IMR-90 (cell line): ENCODE data around the gene MED12L. TPM values are rescaled to one million over a fixed set of nuclear protein-coding genes. Genes with fewer than 3 reads are reported as not detected.

Experiments
- ATAC-seq: fragments of 200-7000 bp; cut with Tn5 transposase; 2 replicates; pipeline ENCODE4 v1.9.1; 2020; ENCODE audit warnings: low read depth, mild to moderate bottlenecking, moderate library complexity
- BruUV-seq: library from RNA; stranded (reverse); fragments of 400-500 nt; replicated peaks from 2 replicates; lab custom pipeline; 2021; lab: Mats Ljungman, UMichigan
- CTCF ChIA-PET: fragments of 300-600 bp; formaldehyde crosslinking; extraction: SDS; loops from one replicate; lab custom pipeline; 2021; ENCODE audit warnings: antibody characterized with exemption; lab: Yijun Ruan, JAX
- POLR2A ChIA-PET: fragments of 300-600 bp; sonication (Branson Sonifier 250); formaldehyde crosslinking; loops from one replicate; lab custom pipeline; 2022; ENCODE audit warnings: antibody characterized with exemption; ENCODE audit not compliant: unreplicated experiment; lab: Charles Lee
- DNase-seq: peaks from one replicate; pipeline ENCODE4 v3.0.0; 2013
- H2AFZ ChIP-seq: replicated peaks from 2 replicates; pipeline ENCODE3; 2013; ENCODE audit warnings: low read length, mild to moderate bottlenecking; ENCODE audit not compliant: poor library complexity
- H2AK5ac ChIP-seq: 2 replicates; pipeline ENCODE4 v1.6.1; 2013; ENCODE audit warnings: low read depth, low read length, inconsistent platforms
- H2AK9ac ChIP-seq: replicated peaks from 2 replicates; pipeline ENCODE3; 2013; ENCODE audit warnings: mild to moderate bottlenecking, low read depth, low read length, moderate library complexity; ENCODE audit not compliant: poor library complexity
- H2BK120ac ChIP-seq: 2 replicates; pipeline ENCODE4 v1.6.1; 2013; ENCODE audit warnings: low read depth, low read length, inconsistent platforms
- H2BK15ac ChIP-seq: 3 replicates; pipeline ENCODE4 v1.6.1; 2013; ENCODE audit warnings: low read depth, low read length, inconsistent platforms
- H2BK20ac ChIP-seq: 2 replicates; pipeline ENCODE4 v1.6.1; 2013; ENCODE audit warnings: low read depth, mild to moderate bottlenecking, inconsistent platforms, low read length, moderate library complexity
- H2BK5ac ChIP-seq: 2 replicates; pipeline ENCODE4 v1.6.1; 2013; ENCODE audit warnings: mild to moderate bottlenecking, low read depth, low read length, inconsistent platforms; ENCODE audit not compliant: poor library complexity, severe bottlenecking
- H3K14ac ChIP-seq: replicated peaks from 2 replicates; pipeline ENCODE4 v1.6.1; 2013; ENCODE audit warnings: low read depth, low read length, inconsistent platforms
- H3K18ac ChIP-seq: 2 replicates; pipeline ENCODE4 v1.6.1; 2013; ENCODE audit warnings: low read depth, low read length, control low read depth
- H3K23ac ChIP-seq: 2 replicates; pipeline ENCODE4 v1.6.1; 2013; ENCODE audit warnings: low read depth, low read length, inconsistent platforms
- H3K27ac ChIP-seq: 2 replicates; pipeline ENCODE4 v1.5.1; 2013; ENCODE audit warnings: mild to moderate bottlenecking, control low read depth, low read length; ENCODE audit not compliant: insufficient read depth
- H3K27me3 ChIP-seq: 2 replicates; pipeline ENCODE4 v1.6.1; 2013; ENCODE audit warnings: low read length; ENCODE audit not compliant: control insufficient read depth, insufficient read depth
- H3K36me3 ChIP-seq: 2 replicates; pipeline ENCODE4 v1.6.1; 2013; ENCODE audit warnings: low read length, mixed read lengths; ENCODE audit not compliant: control insufficient read depth, insufficient read depth
- H3K4ac ChIP-seq: 2 replicates; pipeline ENCODE4 v1.6.1; 2013; ENCODE audit warnings: low read depth, low read length, inconsistent platforms
- H3K4me1 ChIP-seq: 2 replicates; pipeline ENCODE4 v1.6.1; 2013; ENCODE audit warnings: low read length, mixed read lengths; ENCODE audit not compliant: control insufficient read depth, insufficient read depth
- H3K4me2 ChIP-seq: 2 replicates; pipeline ENCODE4 v1.6.1; 2013; ENCODE audit warnings: low read depth, mild to moderate bottlenecking, control low read depth, low read length, moderate library complexity
- H3K4me3 ChIP-seq: 2 replicates; pipeline ENCODE4 v1.5.1; 2013; ENCODE audit warnings: low read depth, mild to moderate bottlenecking, control low read depth, low read length, moderate library complexity; ENCODE audit not compliant: insufficient read depth
- H3K56ac ChIP-seq: 2 replicates; pipeline ENCODE4 v1.6.1; 2013; ENCODE audit warnings: low read length, inconsistent platforms; ENCODE audit not compliant: insufficient read depth; ENCODE audit errors: extremely low read depth
- H3K79me1 ChIP-seq, 2 experiments: 2 replicates each; pipeline ENCODE4 v1.6.1; 2013; ENCODE audit warnings: low read length in 2 of 2, inconsistent platforms in 1 of 2, low read depth in 1 of 2
- H3K9ac ChIP-seq: 2 replicates; pipeline ENCODE4 v1.6.1; 2013; ENCODE audit warnings: low read depth, low read length, control low read depth
- H3K9me1 ChIP-seq: 2 replicates; pipeline ENCODE4 v1.6.1; 2013; ENCODE audit warnings: low read length, inconsistent platforms; ENCODE audit not compliant: insufficient read depth
- H3K9me3 ChIP-seq: 2 replicates; pipeline ENCODE4 v1.6.1; 2013; ENCODE audit warnings: low read length; ENCODE audit not compliant: control insufficient read depth, insufficient read depth
- H4K20me1 ChIP-seq: 2 replicates; pipeline ENCODE4 v1.6.1; 2013; ENCODE audit warnings: low read length, inconsistent platforms; ENCODE audit not compliant: insufficient read depth
- H4K5ac ChIP-seq: 2 replicates; pipeline ENCODE4 v1.6.1; 2013; ENCODE audit warnings: mild to moderate bottlenecking, low read depth, low read length, control low read depth
- H4K8ac ChIP-seq, 2 experiments: 2 replicates each; pipeline ENCODE4 v1.6.1; 2013; ENCODE audit warnings: low read depth in 2 of 2, low read length in 2 of 2, control low read depth in 1 of 2, inconsistent platforms in 1 of 2
- H4K91ac ChIP-seq: 2 replicates; pipeline ENCODE4 v1.6.1; 2013; ENCODE audit warnings: low read depth, low read length, inconsistent platforms; ENCODE audit not compliant: insufficient read depth
- BHLHE40 ChIP-seq: fragments of 150-350 bp; IDR thresholded peaks from 2 replicates; pipeline ENCODE4 v1.6.1; 2016; ENCODE audit warnings: mild to moderate bottlenecking, low read depth, low read length
- CEBPB ChIP-seq: IDR thresholded peaks from 2 replicates; pipeline ENCODE4 v1.6.1; 2012; ENCODE audit warnings: low read depth, low read length, improper control_type of control experiment
- CHD1 ChIP-seq: IDR thresholded peaks from 2 replicates; pipeline ENCODE4 v1.6.1; 2012; ENCODE audit warnings: low read depth, low read length, improper control_type of control experiment
- CTCF ChIP-seq: conservative IDR thresholded peaks from 2 replicates; pipeline ENCODE4 v1.5.1; 2012; ENCODE audit warnings: mild to moderate bottlenecking, low read depth, low read length, improper control_type of control experiment
- MAFK ChIP-seq: IDR thresholded peaks from 2 replicates; pipeline ENCODE4 v1.6.1; 2012; ENCODE audit warnings: low read depth, low read length, improper control_type of control experiment
- MAZ ChIP-seq: IDR thresholded peaks from 2 replicates; pipeline ENCODE4 v1.6.1; 2012; ENCODE audit warnings: low read depth, mild to moderate bottlenecking, low read length, improper control_type of control experiment, moderate library complexity, borderline replicate concordance
- NFE2L2 ChIP-seq: fragments of 150-350 bp; IDR thresholded peaks from 2 replicates; pipeline ENCODE4 v1.6.1; 2016; ENCODE audit warnings: low read depth, mild to moderate bottlenecking, low read length
- POLR2A ChIP-seq: IDR thresholded peaks from 2 replicates; pipeline ENCODE4 v1.6.1; 2012; ENCODE audit warnings: mild to moderate bottlenecking, low read depth, low read length
- RCOR1 ChIP-seq: IDR thresholded peaks from 2 replicates; pipeline ENCODE4 v1.6.1; 2012; ENCODE audit warnings: mild to moderate bottlenecking, low read length, improper control_type of control experiment; ENCODE audit not compliant: insufficient replicate concordance
- RFX5 ChIP-seq: IDR thresholded peaks from 2 replicates; pipeline ENCODE4 v1.8.0; 2012; ENCODE audit warnings: low read depth, mild to moderate bottlenecking, low read length, moderate library complexity
- SMC3 ChIP-seq: fragments of 150-350 bp; IDR thresholded peaks from 2 replicates; pipeline ENCODE4 v1.6.1; 2016; ENCODE audit warnings: low read depth, mild to moderate bottlenecking, antibody characterized with exemption, low read length, moderate library complexity
- WGBS, 2 experiments: methylation state at CpG; one replicate each; pipeline versions ENCODE4 v1.1.5 to v1.1.7; 2013; ENCODE audit warnings: missing lambda C conversion rate in 2 of 2; ENCODE audit not compliant: insufficient read length in 1 of 2; ENCODE audit errors: extremely low coverage in 2 of 2; 5-methylcytosine and 5-hydroxymethylcytosine counted together
- dilution Hi-C: fragments of 300-500 bp; cut with HindIII; formaldehyde crosslinking; loops from one replicate; pipeline ENCODE4 v1.14.3; 2018; ENCODE audit warnings: low sequenced_read_pairs; ENCODE audit not compliant: unreplicated experiment
- in situ Hi-C: fragments of 300-500 bp; cut with MboI; formaldehyde crosslinking; loops from 3 replicates; pipeline ENCODE4 v1.14.3; 2019; ENCODE audit warnings: low sequenced_read_pairs, inconsistent platforms, mixed read lengths
- intact Hi-C: fragments of 100-400 bp; cut with micrococcal nuclease; formaldehyde crosslinking; loops from 2 replicates; pipeline ENCODE4 v1.10.0; 2022
- polyA plus RNA-seq, 3 experiments: library from polyadenylated mRNA; depleted of rRNA; stranded (reverse); fragments of >200 nt; gene quantifications; 2 replicates each; pipeline ENCODE4 v1.2.3, GENCODE V29; 2012; ENCODE audit warnings: low replicate concordance in 1 of 3
- total RNA-seq: library from RNA; depleted of rRNA; stranded (reverse); fragments of >200 nt; gene quantifications from 2 replicates; pipeline ENCODE4 v1.2.3, GENCODE V29; 2012
- TF ChIP-seq, protein P1 (sequence below): fragments of 150-350 bp; IDR thresholded peaks from 2 replicates; pipeline ENCODE4 v1.6.1; 2017; ENCODE audit warnings: mild to moderate bottlenecking, antibody characterized with exemption, low read length, low read depth

The MED12L gene
- total and polyA plus RNA-seq, 2 of the 4 experiments (the other 2 are of a cell fraction), result 0.05 to 0.18 TPM

DNA sequence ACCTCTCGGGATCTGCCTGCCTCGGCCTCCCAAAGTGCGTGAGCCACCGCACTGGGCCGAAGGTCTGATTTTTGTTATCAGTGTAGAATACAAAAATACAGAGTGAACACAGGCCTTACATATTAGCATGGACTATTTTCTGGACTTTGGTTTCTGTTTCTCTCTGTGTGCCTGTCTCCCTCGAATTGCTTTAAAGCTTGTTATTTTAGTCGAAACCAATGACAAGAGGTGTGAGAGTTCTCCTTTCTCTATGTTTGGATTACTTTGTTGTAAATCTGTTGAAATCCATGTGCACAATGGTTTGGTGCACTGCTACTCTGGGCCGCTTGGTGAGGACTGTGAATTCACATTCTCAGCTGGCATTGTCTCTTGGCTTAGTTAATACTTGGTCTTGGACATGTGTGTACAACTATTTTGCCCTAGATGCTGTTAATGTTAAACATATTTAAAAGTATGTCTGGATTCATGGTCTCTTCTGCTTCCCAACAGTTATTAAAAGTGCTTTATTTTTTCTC, 23.9 kb downstream of the MED12L start:
- ChIA-PET POLR2A (no interaction called here), CTCF (no interaction called here)
- Histone ChIP-seq H3K14ac (no peak overlapping the region), H3K9me1 (no peaks in the 10 kb centered on the region), H2BK15ac (no peak overlapping the region), H4K20me1 (no peaks in the 10 kb centered on the region), H3K23ac (no peak overlapping the region), H2AK5ac (no peak overlapping the region), H3K27me3 (peaks cover 31% of the 10 kb centered on the region), H3K9ac (no peak overlapping the region), H2BK5ac (no peak overlapping the region), H3K18ac (no peak overlapping the region), H2BK20ac (no peak overlapping the region), H3K56ac (no peak overlapping the region), H3K4ac (no peak overlapping the region), H3K9me3 (no peaks in the 10 kb centered on the region; the same call in 1 of the 2 replicates), H3K4me1 (no peaks in the 10 kb centered on the region), H3K4me3 (no peak overlapping the region), H3K79me1 (no peaks in the 10 kb centered on the region), H4K91ac (no peak overlapping the region), H2AK9ac (no peak overlapping the region), H3K36me3 (no peaks in the 10 kb centered on the region), H2AFZ (no peak overlapping the region), H2BK120ac (no peak overlapping the region), H4K8ac (no peak overlapping the region), H4K5ac (no peak overlapping the region), H3K4me2 (no peak overlapping the region), H3K27ac (no peak overlapping the region)
- dilution Hi-C loops (no loop called here), in situ Hi-C loops (no loop called here), intact Hi-C loops (no loop called here)
- no CpG with 5 or more reads among the region's 8 CpGs for WGBS, 2 experiments
- no TSS peak for BruUV-seq
- TF ChIP-seq CTCF (no peak), SMC3 (no peak), NFE2L2 (no peak), CHD1 (no peak), POLR2A (no peak), MAZ (no peak), BHLHE40 (no peak), RFX5 (no peak), CEBPB (no peak), RCOR1 (no peak), MAFK (no peak)
- TF ChIP-seq, protein P1, sequence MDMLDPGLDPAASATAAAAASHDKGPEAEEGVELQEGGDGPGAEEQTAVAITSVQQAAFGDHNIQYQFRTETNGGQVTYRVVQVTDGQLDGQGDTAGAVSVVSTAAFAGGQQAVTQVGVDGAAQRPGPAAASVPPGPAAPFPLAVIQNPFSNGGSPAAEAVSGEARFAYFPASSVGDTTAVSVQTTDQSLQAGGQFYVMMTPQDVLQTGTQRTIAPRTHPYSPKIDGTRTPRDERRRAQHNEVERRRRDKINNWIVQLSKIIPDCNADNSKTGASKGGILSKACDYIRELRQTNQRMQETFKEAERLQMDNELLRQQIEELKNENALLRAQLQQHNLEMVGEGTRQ, result no peak
- DNase-seq (no peak), ATAC-seq (no peak)
